SH-SY5Y (cell line): Measurements from ENCODE around the gene ARID2.

Source experiments
- GATA2 ChIP-seq: IDR thresholded peaks from 2 replicates; pipeline ENCODE4 v1.6.1; 2011; ENCODE audit warnings: mild to moderate bottlenecking, low read depth, low read length
- GATA3 ChIP-seq: IDR thresholded peaks from 2 replicates; pipeline ENCODE4 v1.6.1; 2011; ENCODE audit warnings: low read depth, mild to moderate bottlenecking, low read length, moderate library complexity

DNA sequence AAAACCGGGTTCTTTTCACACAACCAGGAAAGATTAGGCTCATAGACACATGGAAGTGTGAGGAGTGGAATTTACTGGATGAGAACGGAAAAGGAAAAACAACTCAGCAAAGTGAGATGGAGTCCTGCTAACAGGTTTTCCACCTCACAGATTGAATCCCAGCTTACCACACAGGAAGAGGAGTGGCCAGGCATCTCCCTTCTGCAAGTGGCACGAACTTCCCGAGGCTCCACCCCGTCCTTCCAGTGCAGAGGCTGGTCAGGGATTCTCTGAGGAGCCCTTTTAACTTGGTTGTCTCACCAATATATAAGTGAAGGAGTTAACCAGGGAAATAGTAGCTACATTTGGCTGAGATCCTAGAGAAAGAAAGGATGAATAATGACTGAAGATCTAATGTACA is 158.0 kb downstream of the ARID2 start:
- TF ChIP-seq GATA2: no peak
- TF ChIP-seq GATA3: no peak
